ENCODE measurements around the gene PSORS1C1.
"Not testable (repeated sequence)": the region's sequence is repeated elsewhere in the genome, so short reads cannot be mapped to it uniquely, and the experiment has no call there.

The PSORS1C1 gene

GRCh38 chr6:31158863-31159855 is 44.6 kb downstream of the PSORS1C1 start:
- no peak for DNase-seq

GRCh38 chr6:31161216-31162126 is 46.9 kb downstream of the PSORS1C1 start:
- DNase-seq: no peak

- no peak for DNase-seq
Observed at GRCh38 chr6:31162463-31163165, 48.0 kb downstream of the PSORS1C1 start.

DNA sequence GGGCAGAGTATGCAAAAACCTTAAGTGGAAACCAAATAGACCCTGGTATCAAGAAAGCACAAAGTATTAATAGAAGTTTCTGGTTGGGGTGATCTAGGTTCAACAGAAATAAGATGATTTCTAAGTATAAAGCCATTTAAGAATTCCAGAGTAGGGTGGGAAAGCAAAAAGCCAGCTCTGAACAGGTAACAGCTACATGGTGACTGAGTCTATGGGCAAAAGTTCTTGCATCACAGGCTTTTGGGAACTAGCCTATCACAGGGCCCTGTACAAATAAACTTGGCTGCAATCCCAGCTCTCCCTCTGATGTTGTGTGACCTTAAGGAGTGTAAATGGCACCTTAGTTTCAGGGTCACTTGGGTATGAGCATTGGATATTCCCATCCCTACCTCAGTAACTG is 49.3 kb downstream of the PSORS1C1 start:
- no peak for DNase-seq

DNA sequence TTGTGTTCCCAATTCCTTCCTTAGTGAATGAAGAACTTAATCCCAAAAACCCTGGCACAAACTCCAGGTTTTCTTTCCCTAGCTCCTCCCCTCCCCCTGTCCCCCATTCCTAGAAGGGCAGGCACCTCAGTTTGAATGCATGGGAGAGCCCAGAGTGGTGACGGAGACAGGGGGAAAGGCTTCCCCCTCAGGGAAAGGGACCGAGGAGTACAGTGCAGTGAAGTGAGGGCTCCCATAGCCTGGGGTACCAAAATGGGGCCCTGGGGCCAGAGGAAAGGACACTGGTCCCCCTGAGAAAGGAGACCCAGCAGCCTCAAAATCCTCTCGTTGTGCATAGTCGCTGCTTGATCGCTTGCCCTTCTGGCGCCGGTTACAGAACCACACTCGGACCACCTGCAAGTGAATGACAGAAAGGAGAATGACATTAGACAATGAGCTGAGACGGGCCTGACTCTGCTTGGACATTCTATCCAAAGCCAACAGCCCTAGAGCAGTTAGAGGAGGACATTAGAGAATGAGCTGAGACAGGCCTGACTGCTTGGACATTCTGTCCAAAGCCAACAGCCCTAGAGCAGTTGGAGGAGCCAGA is 50.0 kb downstream of the PSORS1C1 start:
- DNase-seq: not testable (repeated sequence)

- not testable (repeated sequence) for DNase-seq
Observed at GRCh38 chr6:31165064-31165832, 50.6 kb downstream of the PSORS1C1 start.

- DNase-seq: no peak
Observed at GRCh38 chr6:31165986-31166385, 51.4 kb downstream of the PSORS1C1 start.

GRCh38 chr6:31168606-31169005 is 54.0 kb downstream of the PSORS1C1 start:
- no peak for DNase-seq

DNA sequence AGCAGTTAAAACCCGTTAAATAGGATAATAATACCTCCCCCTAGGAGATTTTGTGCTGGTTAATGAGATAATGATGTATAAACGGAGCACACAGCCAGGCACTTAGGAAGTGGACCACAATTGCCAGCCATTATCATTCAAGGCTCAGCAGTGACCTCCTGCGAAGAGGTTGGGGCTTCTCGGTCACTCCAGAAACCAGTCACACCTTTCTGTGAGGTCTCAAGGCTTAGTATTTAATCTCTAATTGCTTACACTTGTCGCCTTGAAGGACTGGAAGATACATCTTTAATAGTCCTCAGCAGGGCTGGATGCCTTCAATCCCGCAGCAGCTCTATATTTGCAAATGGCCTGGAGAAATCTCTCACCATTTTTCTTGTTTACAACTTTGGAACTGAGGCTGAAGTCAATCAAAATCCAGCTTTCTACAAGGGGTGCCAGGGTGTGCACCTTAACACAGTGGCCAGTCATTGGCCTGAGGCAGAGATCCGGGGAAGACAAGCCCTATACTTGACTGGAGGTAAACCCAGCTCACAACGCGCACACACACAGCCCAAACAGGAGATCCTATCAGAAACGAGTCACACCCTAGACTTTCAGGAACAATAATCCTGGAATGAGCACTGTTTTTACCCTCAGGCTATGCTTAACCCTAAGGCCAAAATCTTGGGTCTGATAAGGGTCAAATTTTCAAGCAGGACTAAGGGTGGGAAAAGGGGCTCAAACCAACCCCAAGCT is 54.7 kb downstream of the PSORS1C1 start:
- DNase-seq: no peak

- not testable (repeated sequence) for DNase-seq
Observed at GRCh38 chr6:31169858-31170599, 55.4 kb downstream of the PSORS1C1 start.

DNA sequence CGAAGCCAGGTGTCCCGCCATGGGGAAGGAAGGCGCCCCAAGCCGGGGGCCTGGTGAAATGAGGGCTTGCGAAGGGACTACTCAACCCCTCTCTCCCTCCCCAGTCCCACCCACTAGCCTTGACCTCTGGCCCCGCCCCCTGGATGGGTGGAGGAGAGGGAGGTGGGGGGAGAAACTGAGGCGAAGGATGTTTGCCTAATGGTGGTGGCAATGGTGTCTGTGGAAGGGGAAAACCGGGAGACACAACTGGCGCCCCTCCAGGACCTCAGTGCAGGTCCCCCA is 55.9 kb downstream of the PSORS1C1 start, which contains the start of gene POU5F1:
Gene POU5F1 (minus strand): TSS at position 83 of the 282 bp plus-strand sequence. CDS start 62 bp downstream, at position 21.
- no peak for DNase-seq

GRCh38 chr6:31170987-31171671 is 56.5 kb downstream of the PSORS1C1 start:
- no peak for DNase-seq

GRCh38 chr6:31171931-31172905 is 57.6 kb downstream of the PSORS1C1 start:
- no peak for DNase-seq

GRCh38 chr6:31172973-31173384 is 58.4 kb downstream of the PSORS1C1 start:
- DNase-seq: no peak

- no peak for DNase-seq
Observed at GRCh38 chr6:31173406-31173805, 58.8 kb downstream of the PSORS1C1 start.

GRCh38 chr6:31174378-31174777 is 59.8 kb downstream of the PSORS1C1 start:
- no peak for DNase-seq

DNA sequence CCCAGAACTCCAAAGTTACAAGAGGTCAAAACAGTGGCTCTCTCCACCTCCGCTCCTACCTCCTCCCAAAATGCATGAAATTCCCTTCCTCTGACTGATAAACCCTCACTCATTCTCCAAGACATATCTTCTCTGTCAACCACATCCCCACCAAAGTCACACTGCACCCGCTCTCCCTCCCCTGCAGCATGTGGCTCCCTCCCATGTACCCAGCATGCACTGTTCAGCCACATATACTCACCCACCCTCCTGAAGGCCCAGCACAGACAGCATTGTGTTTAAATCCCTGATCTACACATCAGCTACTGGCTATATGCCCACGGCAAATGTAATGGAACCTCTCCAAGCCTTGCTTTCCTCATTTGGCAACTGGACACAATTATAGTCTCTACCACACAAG is 61.4 kb downstream of the PSORS1C1 start:
- DNase-seq: no peak
